GM19395 (cell line): ENCODE results near the gene ENKD1.
A peak's percentile ranks its signal among the peaks of the same experiment; 100 is the strongest.

Experiments
- ATAC-seq: cut with Tn5 transposase; IDR thresholded peaks from one replicate; pipeline ENCODE4 v1.9.1; 2021; ENCODE audit warnings: mild to moderate bottlenecking, moderate library complexity; ENCODE audit not compliant: unreplicated experiment

Gene ENKD1

DNA sequence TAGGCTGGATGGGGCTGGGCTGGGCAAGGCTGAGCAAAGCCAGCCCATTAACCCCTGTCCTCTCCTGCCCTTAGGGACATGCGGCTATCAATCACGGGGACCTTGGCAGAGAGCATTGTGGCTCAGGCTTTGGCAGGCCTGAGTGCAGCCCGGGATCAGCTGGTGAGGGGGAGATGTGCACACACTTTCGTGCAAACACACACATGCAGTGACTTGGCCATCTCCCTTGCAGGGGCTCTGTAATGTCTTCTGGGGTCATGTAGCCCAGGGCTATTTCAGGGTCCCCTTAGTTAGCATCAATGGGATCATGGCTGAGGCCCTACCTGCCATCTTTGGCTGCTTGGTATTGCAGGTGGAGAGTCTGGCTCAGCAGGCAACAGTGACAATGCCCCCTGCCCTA, 14.7 kb downstream of the ENKD1 start:
- ATAC-seq, result no peak

DNA sequence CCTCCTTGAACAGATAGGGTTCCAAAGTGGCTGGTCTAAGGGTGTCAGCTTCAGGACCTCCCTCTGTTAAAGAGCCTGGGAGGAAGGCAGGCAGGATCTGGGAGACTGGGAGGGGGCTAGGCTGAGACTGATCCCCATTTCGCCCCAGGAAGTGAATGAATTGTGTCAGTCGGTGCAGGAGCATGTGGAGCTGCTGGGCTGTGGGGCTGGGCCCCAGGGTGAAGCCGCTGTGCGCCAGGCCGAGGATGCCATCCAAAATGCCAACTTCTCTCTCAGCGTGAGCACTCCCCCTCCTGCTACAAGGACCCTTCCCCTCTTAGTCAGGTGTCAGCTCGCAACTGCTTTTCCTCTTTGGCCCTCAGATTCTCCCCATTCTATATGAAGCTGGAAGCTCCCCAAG, 15.5 kb downstream of the ENKD1 start:
- no peak for ATAC-seq

DNA sequence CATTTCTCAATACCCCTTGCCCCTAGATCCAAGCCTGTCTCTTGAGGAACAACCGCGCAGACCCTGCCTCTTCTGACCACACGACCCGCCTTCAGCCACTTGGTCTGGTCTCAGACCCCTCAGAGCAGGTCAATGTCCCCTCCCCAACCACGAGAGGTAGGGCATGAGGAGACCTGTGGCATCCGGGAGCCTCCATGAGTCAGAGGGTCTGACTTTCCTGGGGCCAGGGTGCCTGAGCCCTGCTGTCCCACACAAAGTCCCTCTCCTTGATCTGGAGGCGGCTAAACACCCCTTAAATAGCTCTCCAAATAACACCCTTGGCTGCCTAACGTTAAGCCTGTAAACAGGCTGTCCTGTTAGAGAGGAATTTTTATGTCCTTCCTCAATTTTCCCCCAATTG, 16.5 kb downstream of the ENKD1 start:
- no peak for ATAC-seq

DNA sequence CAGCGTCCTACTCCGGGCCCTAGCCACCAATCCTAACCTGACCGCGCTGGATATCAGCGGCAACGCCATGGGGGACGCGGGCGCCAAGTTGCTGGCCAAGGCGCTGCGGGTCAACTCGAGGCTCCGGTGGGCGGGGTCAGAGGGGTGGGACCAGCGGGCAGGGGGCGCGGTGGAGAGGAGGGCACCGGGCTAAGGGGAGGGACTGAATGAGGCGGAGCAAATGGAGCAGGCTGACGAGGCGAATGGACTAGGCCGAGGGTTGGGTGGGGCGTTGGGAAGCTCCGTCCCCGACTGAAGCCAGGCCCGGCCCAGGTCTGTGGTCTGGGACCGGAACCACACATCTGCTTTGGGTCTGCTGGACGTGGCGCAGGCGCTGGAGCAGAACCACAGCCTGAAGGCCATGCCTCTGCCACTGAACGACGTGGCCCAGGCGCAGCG, 17.0 kb downstream of the ENKD1 start:
- ATAC-seq, result no peak

DNA sequence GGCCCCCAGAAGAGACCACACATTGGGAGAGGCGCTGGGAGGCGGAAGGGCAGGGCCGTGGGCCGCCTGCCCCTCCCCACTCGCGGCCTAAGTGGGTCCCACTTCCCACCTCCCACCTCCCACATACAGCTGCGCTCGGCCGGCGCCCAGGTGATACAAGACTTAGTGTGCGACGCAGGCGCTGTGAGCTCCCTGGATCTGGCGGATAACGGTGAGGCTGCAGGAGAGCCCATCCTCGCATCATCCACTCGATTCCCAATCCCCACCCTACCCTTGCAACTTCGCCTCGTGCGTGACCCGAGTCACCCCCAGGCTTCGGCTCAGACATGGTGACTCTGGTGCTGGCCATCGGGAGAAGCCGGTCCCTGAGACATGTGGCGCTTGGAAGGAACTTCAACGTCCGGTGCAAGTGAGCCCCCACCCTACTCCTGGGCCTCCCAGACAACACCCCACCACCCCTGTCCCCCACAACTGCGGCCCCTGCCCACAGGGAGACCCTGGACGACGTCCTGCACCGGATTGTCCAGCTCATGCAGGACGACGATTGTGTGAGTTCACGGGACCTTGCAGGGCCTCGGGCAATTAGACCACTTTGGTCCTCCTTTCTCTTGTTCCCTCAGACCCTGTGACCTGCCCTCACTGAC, 17.7 kb downstream of the ENKD1 start:
- no peak for ATAC-seq

DNA sequence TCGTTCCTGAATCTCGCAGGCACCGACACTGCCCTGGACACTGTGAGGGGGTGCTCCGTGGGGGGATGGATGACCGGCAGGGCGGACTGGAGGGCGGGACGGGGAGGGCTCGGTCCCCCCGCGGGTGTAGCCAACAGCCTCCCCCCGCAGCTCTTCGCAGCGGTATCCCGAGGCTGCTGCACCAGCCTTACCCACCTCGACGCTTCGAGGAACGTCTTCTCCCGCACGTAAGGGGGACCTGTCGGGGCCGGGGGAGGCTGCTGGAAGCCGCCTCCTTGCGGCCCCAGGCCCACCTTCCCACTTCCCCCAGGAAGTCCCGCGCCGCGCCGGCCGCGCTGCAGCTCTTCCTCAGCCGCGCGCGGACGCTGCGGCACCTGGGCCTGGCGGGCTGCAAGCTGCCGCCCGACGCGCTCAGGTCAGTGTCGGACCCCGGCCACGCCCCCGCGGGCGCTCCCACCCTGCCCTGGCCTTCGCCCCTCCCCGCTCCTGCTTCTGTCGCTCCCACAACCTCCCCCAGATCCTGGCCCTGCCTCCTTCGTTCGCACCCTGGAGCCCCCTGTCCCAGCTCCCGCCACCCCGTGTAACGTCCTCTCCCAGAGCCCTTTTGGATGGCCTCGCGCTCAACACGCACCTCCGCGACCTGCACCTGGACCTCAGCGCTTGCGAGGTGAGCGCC, 18.3 kb downstream of the ENKD1 start:
- no peak for ATAC-seq

DNA sequence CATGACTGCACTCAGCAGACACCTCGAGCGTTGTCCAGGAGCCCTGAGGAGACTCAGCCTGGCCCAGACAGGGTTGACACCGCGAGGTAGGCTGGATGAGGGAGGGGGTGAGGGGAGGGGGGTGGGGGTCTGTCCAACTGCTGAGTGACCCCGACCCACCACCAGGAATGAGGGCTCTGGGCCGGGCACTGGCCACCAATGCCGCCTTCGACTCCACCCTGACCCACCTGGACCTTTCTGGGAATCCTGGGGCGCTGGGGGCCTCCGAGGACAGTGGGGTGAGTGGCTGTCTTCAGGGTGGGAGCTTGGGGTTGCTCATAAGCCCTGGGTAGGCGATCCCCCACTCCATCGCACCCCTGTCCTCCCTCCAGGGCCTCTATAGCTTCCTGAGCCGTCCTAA, 18.9 kb downstream of the ENKD1 start:
- ATAC-seq, result no peak

DNA sequence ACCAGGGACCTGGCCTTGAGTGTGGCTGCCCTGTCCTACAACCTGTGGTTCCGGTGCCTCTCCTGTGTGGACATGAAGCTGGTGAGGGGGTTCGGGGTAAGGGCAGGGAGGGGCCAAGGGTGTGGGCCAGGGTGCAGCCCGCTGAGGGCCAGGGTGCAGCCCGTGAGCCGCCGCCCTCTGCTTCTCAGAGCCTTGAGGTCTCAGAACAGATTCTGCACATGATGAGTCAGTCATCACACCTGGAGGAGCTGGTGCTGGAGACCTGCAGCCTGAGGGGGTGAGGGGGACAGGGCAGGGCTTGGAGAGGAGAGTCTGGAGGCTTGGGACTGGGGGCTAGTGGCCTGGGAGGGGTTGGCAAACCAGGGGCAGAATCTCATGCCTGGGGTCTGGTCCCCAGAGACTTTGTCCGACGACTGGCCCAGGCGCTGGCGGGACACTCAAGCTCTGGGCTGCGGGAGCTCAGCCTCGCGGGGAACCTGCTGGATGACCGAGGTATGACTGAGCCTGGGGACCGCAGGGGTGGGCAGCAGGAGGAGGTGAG, 19.4 kb downstream of the ENKD1 start:
- ATAC-seq, result no peak

DNA sequence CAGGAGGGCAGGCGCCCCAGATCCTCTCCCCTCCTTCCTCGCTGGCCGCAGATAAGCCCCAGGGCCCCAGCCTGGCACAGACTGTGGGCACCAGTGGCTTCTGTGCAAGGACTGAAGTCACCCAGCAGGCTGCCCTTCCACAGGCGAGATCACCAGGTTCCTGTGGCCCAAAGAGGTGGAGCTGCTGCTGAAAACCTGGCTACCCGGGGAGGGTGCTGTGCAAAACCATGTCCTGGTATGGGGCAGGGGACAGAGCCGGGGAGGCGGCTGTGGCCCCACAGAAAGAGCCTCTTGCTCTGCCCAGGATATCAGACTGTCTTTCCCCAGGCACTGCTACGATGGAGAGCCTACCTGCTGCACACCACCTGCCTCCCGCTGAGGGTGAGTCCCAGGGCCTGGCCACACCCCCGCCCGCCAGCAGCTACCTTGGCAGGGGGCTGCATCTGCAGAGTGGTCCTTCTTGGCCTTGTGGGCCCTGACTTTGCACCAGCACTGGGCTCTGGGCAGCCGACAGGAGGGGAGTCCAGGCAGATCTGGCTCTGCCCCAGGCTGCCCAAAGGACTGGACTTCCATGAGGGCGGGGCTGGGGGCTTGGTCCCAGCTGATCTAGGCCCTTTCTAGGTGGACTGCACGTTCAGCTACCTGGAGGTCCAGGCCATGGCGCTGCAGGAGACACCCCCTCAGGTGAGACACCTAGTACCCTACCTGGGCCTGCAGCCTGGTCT, 21.0 kb downstream of the ENKD1 start:
- ATAC-seq, result peak; percentile 12

DNA sequence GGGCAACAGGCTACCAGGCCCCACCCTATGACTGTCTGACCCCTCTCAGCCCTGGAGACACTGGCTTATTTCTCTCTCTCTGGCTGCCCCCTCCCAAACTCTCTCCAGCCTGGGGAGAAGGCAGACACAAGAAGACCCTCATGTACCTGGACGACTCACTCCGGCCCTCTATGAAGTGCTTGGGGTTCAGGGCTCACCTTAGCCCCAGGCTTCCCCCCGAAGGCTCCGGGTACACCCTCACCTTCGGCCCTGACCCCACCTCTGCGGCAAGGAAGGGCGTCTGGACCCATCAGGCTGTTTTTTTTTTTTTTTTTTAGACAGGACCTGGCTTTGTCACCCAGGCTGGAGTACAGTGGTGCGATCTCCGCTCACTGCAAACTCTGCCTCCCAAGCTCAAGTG, 22.5 kb downstream of the ENKD1 start:
- no peak for ATAC-seq

DNA sequence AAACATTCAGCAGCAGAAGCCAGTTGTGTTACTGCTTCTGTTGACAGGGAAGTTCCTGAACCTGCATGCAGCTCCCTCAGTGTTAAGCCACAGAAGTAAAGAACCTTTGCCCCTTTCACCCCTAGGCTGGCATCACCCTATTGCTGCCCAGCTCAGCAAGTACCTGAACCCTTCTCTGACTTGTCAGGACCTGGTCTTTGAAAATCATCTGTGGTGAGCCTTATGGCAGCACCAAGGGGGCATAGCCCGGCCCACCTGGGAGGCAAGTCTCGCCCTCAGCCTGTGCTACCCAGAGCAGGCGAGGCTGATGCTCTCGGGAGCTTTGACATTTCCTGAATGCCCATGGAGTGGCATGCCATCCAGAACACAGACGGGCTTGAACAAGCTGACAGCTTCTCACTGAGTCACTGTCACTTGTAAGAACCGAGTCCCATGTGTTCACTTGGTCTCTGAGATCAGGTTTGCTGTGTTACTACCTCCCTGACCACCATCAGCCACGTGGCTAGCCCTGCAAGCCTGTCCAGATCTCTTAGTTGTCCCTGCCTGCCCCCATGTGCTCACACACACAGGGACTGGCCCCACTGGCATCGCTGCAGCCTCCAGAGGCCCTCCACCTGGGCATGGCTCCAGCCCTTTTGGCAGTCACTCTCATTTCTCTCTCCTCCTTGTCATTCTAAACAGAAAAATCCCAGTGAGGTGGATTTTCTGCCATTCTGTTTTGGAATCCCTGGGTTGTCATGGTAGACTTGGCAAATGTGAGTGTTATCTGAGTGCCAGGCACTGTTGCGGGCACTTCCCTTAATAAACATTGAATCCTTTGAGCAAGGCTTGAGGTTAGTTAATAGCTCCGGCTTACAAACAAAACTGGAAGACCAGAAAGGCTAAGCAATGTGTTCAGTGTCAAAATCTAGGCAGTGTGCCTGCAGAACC, 24.5 kb downstream of the ENKD1 start:
- ATAC-seq, result no peak

DNA sequence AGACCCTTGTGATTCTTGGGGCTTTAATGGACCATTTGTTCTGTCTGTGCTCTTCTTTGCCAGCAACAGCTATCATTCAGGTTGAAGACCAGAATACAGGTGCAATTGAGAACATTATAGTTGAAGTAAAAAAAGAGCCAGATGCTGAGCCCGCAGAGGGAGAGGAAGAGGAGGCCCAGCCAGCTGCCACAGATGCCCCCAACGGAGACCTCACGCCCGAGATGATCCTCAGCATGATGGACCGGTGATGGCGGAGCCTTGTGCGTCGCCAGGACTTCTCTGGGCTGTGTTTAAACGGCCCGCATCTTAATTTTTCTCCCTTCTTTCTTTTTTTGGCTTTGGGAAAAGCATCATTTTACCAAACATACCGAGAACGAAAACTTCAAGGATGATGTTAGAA, 28.9 kb downstream of the ENKD1 start:
- ATAC-seq, result no peak

DNA sequence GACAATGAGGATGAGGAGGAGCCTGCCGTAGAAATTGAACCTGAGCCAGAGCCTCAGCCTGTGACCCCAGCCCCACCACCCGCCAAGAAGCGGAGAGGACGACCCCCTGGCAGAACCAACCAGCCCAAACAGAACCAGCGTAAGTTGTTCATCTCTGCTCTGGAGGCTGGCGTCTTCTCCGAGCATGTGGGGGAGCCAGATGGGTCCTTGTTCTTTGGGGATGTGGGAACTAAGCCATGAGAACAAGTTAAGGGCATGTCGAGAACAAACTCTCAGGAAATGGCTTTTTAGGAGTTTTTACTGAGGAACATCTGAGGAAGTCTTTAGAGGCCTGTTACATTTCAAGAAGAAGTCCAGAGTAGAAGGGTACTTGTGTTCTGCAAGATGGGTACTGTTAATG, 29.8 kb downstream of the ENKD1 start:
- ATAC-seq, result no peak

DNA sequence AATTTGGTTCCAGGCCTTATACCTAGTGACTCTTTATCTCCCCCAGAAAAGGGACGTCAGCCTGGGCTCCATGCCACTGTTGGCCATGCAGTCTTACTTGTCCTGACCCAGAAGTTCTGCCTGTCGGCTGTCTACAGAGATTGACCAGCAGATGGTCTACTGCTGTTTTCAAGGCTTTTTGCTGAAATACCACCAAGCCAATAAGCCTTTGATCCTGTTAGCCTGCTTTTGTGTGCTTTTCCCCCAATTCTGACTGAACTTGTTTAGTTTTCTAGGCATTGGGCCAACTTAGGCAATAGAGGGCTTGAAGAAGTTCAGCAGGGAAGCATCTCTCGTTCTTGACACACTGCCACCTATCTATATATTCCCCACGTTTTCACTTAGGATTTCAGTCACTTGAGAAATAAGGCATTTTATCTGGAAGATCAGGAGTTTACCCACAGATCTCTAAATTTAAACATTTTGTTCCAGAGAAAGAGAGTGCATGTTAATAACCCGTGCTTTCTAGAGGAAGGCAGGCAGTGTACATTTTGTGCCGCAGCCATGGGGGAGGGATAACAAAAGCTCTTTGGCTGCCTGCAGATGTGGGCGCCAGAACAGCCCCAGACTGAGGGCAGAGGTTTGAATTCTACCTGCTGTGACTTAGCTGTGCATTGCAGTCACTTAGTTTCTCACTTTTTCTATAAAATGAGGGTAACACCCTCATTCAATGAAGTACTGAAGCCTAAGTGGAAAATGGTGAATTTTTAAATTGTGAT, 34.0 kb downstream of the ENKD1 start:
- no peak for ATAC-seq

DNA sequence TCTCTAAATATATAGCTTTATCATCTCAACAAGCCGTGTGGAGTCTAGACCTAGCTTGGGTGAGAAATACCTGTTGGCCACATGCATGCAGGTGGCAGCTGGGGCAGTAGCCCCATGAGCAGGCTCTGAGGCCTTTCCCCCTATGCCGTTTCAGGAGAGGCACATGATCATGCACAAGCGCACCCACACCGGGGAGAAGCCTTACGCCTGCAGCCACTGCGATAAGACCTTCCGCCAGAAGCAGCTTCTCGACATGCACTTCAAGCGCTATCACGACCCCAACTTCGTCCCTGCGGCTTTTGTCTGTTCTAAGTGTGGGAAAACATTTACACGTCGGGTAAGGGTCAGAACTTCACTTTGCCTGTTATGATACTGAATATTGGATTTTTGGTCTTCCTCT, 38.3 kb downstream of the ENKD1 start:
- no peak for ATAC-seq

DNA sequence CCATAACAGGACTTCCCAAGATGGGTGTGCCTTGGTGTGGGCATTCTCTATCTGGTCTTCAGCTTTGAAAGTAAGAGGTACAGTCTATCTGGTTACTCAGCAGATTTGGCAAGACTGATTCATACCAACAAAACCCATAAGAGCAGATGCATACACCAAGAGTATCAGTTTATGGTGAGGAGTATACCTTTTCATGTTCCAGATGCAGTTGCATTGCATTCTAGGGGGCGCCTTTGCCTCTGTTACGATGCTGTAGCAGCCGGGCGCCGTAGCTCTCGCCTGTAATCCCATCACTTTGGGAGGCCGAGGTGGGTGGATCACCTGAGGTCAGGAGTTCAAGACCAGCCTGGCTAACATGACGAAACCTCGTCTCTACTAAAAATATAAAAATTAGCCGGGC, 52.7 kb downstream of the ENKD1 start:
- ATAC-seq, result no peak
